ENCODE measurements around the gene UBA52.
"Not testable (repeated sequence)": the region's sequence is repeated elsewhere in the genome, so short reads cannot be mapped to it uniquely, and the experiment has no call there.

The UBA52 gene

GRCh38 chr19:18571564-18572344, at the start of gene UBA52:
Gene UBA52, plus strand, starts transcription at chr19:18571857. Its CDS starts 1,444 bp downstream, at chr19:18573301.
- DNase-seq (ENCODE audit: low spot score) = peak; percentile 99

GRCh38 chr19:18522124-18522861, 49.4 kb upstream of the UBA52 start:
- DNase-seq (ENCODE audit: low spot score) = peak; percentile 100

- not testable (repeated sequence) for DNase-seq (ENCODE audit: low spot score)
These were observed 48.7 kb upstream of the UBA52 start for GRCh38 chr19:18522862-18523440.

DNA sequence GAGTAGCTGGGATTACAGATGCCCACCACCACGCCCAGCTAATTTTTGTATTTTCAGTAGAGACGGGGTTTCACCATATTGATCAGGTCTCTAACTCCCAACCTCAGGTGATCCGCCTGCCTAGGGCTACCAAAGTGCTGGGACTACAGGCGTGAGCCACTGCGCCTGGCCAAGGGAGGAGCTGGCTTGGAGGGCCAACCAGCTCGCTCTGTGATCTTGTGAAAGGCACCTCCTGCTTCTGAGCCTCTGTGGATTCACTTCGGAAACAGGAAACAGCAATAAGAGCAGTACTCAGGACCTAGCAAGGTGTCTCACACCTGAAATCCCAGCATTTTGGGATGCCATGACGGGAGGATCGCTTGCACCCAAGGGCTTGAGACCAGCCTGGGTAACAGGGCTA, 47.8 kb upstream of the UBA52 start:
- DNase-seq (ENCODE audit: low spot score) = no peak

GRCh38 chr19:18526316-18526715, 45.3 kb upstream of the UBA52 start:
- DNase-seq (ENCODE audit: low spot score) = no peak

GRCh38 chr19:18529782-18530181, 41.9 kb upstream of the UBA52 start:
- no peak for DNase-seq (ENCODE audit: low spot score)

DNA sequence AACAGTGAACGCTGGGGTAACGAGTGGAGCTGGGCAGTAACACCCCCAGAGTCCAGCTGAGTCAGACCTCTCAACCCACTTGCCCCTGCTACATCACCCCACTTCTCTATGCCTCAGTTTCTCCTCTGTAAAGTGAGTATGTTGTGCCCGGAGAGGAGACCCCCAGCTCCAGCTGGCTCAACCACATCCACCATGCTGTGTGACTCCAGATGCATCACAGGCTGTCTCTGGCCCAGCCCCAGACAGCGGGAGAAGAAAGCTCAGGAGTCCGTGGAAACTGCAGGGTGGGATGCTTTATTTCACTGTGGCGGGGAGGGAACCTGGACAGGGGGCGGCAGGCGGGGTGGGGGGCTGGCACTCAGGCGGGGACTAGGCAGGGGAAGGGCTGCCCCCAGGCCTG, 40.2 kb upstream of the UBA52 start:
- DNase-seq (ENCODE audit: low spot score) = no peak

- DNase-seq (ENCODE audit: low spot score) = no peak
These were observed 39.3 kb upstream of the UBA52 start for GRCh38 chr19:18532168-18532890.

GRCh38 chr19:18533058-18533457, 38.6 kb upstream of the UBA52 start:
- DNase-seq (ENCODE audit: low spot score) = no peak

DNA sequence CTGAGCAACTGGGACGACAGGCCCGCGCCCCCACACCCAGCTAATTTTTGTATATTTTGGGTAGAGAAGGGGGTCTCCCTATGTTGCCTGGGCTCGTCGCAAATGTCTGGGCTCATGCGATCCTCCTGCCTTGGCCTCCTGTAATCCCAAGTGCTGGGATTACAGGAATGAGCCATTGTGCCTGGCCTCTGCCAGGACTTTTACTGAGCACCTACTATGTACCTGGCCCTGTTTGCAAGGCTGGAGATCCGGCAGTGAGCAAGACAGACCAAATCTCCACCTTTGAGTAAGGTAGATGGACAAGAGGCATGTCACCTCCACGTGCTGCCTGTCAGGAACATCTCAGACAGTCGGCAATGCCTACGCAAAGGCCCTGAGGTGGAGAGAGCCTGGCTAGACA, 35.2 kb upstream of the UBA52 start:
- no peak for DNase-seq (ENCODE audit: low spot score)

DNA sequence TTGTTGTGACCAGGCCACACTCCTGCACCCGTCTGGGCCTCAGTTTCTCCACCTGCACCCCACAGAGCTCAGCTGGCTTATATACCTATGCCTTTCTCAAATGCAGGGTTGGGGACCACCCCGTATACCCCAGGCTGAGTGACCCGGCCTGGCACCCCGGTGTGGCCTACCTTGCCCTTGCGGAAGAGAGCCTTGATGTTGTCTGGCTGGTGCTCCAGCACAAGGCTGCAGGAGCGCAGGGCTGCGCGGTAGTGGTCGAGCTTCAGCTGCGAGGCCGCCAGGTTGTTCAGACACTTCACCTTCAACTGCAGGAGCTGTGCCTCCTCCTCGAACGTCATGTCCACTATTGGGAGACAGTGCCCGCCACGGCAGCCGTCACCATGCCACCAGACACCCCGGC, 34.2 kb upstream of the UBA52 start:
- DNase-seq (ENCODE audit: low spot score) = no peak

- no peak for DNase-seq (ENCODE audit: low spot score)
These were observed 33.5 kb upstream of the UBA52 start for GRCh38 chr19:18538115-18538514.

GRCh38 chr19:18539372-18539771, 32.3 kb upstream of the UBA52 start:
- no peak for DNase-seq (ENCODE audit: low spot score)

GRCh38 chr19:18540200-18540599, 31.5 kb upstream of the UBA52 start:
- DNase-seq (ENCODE audit: low spot score) = not testable (repeated sequence)

- no peak for DNase-seq (ENCODE audit: low spot score)
These were observed 30.2 kb upstream of the UBA52 start for GRCh38 chr19:18541258-18541991.

GRCh38 chr19:18541992-18542940, 29.4 kb upstream of the UBA52 start:
- no peak for DNase-seq (ENCODE audit: low spot score)

- DNase-seq (ENCODE audit: low spot score) = peak; percentile 91
These were observed 28.5 kb upstream of the UBA52 start, which contains the start of gene FKBP8 for GRCh38 chr19:18542941-18543813. Gene FKBP8, minus strand, starts transcription at chr19:18543573. Its CDS starts 1,603 bp downstream, at chr19:18541970.

- peak; percentile 66 for DNase-seq (ENCODE audit: low spot score)
These were observed 27.7 kb upstream of the UBA52 start for GRCh38 chr19:18543814-18544475.

DNA sequence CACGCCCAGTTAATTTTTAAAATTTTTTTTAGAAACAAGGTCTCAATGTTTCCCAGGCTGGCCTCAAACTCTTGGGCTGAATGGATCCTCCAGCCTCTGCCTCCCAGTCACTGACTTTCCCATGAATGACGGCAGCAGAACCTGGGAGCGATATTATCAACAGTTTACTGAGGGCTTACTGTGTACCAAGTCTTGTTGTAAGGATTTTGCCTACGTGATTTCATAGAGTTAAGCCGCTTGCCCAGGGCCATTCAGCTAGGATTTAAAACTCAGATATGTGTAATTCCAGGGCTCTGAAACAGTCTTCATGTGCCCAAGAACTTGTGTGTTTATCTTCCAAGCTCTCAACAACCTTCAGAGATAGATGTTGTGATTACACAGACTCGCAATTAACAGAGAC, 20.0 kb upstream of the UBA52 start:
- DNase-seq (ENCODE audit: low spot score) = no peak

All from LoVo (cell line).